ENCODE data around the gene ADD1.

- no peak for TF ChIP-seq CTCF (IDR thresholded peaks at IDR 0.05)
- no peak for TF ChIP-seq EZH2 (IDR thresholded peaks at IDR 0.05)
- TF ChIP-seq EZH2phosphoT487 (IDR thresholded peaks at IDR 0.05): no peak
Observed at GRCh38 chr4:2909583-2909982, 65.9 kb downstream of the ADD1 start.

All from neural progenitor cell (in vitro differentiated cells).